ENCODE measurements around the gene MYEOV.

Gene MYEOV

GRCh38 chr11:69337211-69337721 is 43.3 kb downstream of the MYEOV start:
- TF ChIP-seq CTCF (IDR thresholded peaks at IDR 0.05; ENCODE audit: insufficient read depth, low read depth, low read length, missing control alignments), result no peak
- peak; percentile 35 for DNase-seq (ENCODE audit: low read depth)
- H3K4me3 ChIP-seq (ENCODE audit: low read length), result no peak overlapping the region

- H3K4me3 ChIP-seq (ENCODE audit: low read length), result no peak overlapping the region
- TF ChIP-seq CTCF (IDR thresholded peaks at IDR 0.05; ENCODE audit: insufficient read depth, low read depth, low read length, missing control alignments), result no peak
- no peak for DNase-seq (ENCODE audit: low read depth)
Measured at GRCh38 chr11:69339041-69339733, 45.2 kb downstream of the MYEOV start.

DNA sequence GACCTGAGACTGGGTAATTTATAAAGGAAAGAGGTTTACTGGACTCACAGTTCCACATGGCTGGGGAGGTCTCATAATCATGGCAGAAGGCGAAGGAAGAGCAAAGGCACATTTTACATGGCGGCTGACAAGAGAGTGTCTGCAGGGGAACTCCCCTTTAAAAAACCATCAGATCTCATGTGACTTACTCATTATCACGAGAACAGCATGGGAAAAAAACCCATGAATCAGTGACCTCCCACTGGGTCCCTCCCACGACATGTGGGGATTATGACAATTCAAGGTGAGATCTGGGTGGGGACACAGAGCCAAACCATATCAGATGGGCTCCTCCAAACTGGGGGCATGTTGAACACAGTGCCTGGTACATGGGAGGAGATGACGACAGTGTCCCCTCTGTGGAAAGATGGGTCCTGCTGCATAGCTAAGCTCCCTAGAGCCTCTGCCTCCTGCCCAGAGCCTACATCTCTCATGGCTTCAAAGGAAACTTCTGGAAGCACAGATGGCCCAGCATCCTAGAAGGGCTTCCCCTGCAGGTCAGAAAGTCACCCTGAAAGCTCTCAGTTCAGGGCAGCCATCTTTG is 46.1 kb downstream of the MYEOV start:
- no peak overlapping the region for H3K4me3 ChIP-seq (ENCODE audit: low read length)
- no peak for DNase-seq (ENCODE audit: low read depth)
- TF ChIP-seq CTCF (IDR thresholded peaks at IDR 0.05; ENCODE audit: insufficient read depth, low read depth, low read length, missing control alignments), result no peak

DNA sequence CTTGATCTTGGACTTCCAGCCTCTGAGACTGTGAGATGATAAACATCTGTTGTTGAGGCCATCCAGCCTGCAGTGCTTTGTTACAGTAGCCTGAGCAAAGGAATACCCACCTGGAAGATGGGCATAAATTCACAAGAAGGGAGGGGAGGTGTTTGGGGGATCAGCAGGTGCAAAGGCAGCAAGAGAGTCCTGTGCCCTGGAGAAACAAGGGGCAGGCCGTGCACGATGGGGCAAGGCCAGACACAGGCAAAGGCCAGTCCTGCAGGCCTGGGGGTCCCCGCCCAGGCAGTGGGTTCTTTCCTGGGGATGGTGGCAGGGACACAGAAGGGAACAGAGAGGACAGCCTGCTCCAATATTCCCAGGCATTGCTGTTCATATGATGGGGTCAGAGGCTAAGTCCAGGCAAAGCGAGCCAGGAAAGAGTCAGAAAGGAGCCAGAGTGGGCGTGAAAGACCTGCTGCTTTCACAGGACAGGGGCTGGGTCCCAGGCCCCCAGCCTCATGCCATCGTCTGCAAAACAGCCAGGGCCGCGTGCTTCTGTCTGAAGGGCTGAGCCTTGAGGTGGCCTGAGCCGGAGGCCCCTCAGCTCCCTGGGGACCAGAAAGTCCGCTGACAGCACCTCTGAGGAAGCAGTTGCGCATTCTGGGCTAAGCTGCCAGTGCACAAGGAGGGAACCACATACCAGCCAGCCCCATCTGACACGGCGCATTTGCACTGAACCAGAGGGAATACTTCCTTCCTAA is 48.8 kb downstream of the MYEOV start:
- no peak for TF ChIP-seq CTCF (IDR thresholded peaks at IDR 0.05; ENCODE audit: insufficient read depth, low read depth, low read length, missing control alignments)
- no peak for DNase-seq (ENCODE audit: low read depth)
- H3K4me3 ChIP-seq (ENCODE audit: low read length), result no peak overlapping the region

DNA sequence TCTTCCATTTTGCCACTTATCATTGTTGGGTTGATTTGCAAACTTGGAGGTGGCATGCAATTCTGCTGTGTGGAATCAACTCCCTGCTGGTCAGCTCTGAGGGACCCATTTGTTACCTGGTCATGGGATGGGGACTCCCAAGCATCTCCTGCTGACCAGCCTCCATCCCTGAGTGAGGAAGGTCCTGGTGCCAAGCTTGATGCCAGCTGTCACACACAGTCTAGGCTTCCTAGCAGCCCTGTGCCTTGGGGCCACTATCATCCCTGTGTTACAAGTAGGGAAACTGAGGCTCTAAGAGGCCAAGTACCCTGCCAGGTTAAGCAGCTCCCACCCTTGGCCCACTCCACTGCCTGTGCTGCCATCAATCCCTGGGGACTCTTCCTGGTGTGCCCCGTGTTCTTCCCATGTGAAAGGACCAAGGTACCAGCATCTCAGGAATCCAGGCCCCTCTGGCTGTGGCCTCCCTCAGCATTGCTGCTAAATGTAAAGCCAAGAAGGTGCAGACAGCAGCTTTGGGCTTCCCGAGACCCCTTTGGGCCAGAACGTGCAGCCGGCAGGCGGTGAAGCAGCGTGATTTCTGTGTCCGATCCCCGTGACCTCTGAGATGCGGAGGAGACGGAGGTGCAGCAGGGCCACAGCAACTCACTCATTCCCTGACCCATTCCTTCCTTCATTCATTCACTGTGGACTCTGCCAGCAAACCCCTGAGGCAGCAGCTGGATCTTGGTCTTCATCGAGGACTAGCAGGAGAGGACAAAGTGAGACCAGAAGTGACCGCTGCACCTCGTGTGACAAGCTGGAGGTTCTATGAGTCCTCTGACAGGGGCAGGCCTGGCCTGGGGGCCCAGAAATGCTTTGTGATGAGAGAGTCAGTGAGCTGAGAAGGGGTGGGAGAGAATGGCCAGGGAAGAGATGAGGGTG is 49.7 kb downstream of the MYEOV start:
- no peak for TF ChIP-seq CTCF (IDR thresholded peaks at IDR 0.05; ENCODE audit: insufficient read depth, low read depth, low read length, missing control alignments)
- no peak for DNase-seq (ENCODE audit: low read depth)
- no peak overlapping the region for H3K4me3 ChIP-seq (ENCODE audit: low read length)

DNA sequence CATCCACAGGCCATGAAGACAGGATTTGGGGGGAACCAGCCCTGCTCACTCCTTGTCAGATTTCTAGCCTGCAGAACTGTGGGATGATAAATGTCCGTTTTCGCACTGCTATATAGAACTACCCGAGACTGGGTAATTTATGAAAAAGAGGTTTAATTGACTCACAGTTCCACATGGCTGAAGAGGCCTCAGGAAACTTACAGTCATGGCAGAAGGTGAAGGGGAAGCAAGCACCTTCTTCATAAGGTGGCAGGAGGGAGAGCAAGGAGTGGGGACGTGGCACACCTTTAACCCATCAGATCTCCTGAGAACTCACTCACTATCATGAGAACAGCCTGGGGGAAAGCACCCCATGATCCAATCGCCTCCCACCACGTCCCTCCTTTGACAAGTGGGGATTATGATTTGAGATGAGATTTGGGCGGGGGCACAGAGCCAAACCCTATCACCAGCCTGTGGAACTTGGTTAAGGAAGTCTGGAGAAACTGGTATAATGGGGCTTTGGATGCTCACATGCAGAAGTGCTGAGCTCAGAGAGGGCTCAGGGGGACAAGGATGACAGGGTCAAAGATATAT is 50.7 kb downstream of the MYEOV start:
- DNase-seq (ENCODE audit: low read depth), result no peak
- TF ChIP-seq CTCF (IDR thresholded peaks at IDR 0.05; ENCODE audit: insufficient read depth, low read depth, low read length, missing control alignments), result no peak
- H3K4me3 ChIP-seq (ENCODE audit: low read length), result no peak overlapping the region
